GM23338 (cell line): Measurements from ENCODE around the gene PI4K2A.

Experiments used
- CREB1 ChIP-seq: fragments of 250-450 bp; sonication (Bioruptor Pico); IDR thresholded peaks from 2 replicates; pipeline ENCODE4 v1.5.0; 2020; ENCODE audit warnings: low read depth, mild to moderate bottlenecking, moderate library complexity
- EZH2 ChIP-seq: fragments of 200-600 bp; sonication (generic); IDR thresholded peaks from one replicate; pipeline ENCODE4 v1.8.0; 2017; ENCODE audit warnings: antibody characterized with exemption, mild to moderate bottlenecking, low read depth; ENCODE audit not compliant: unreplicated experiment
- JUNB ChIP-seq: IDR thresholded peaks from one replicate; pipeline ENCODE4 v1.6.1; 2016; ENCODE audit warnings: antibody characterized with exemption; ENCODE audit not compliant: unreplicated experiment
- TF ChIP-seq, protein P1 (sequence below), 2 experiments: fragments of 200-600 bp in 1 of 2; sonication (generic) in 1 of 2; conservative IDR thresholded peaks; 2 replicates each; pipeline versions ENCODE4 v1.5.1 to v1.6.1; 2016 to 2017; ENCODE audit warnings: antibody characterized with exemption in 2 of 2, low read depth in 2 of 2, mild to moderate bottlenecking in 2 of 2, moderate library complexity in 1 of 2
- TF ChIP-seq, protein P2 (sequence below): IDR thresholded peaks from one replicate; pipeline ENCODE4 v1.6.1; 2018; ENCODE audit warnings: antibody characterized with exemption; ENCODE audit not compliant: unreplicated experiment
- TF ChIP-seq, protein P3 (sequence below): fragments of 250-450 bp; sonication (Bioruptor Pico); IDR thresholded peaks from 2 replicates; pipeline ENCODE4 v1.5.0; 2020; ENCODE audit warnings: mild to moderate bottlenecking, moderate library complexity

DNA sequence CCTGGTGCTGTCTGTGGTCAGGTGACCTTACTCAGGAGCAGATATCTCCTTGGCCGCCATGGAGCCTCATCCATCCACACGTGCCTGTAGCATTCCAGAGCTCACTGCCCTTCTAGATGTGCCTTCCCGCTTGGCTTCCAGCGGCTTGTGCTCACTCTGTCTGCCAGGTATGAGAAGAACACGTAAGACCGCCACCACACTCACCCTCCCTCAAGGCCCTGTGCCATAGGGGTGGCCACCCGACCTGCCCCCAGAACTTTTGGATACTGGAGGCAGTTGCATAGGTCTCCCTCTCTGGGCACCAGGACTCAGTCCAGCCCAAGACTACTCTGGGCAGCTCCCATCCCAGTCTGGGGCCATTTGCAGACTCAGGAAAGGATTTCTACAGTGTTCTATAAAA, 77.2 kb downstream of the PI4K2A start:
- TF ChIP-seq, protein P1, sequence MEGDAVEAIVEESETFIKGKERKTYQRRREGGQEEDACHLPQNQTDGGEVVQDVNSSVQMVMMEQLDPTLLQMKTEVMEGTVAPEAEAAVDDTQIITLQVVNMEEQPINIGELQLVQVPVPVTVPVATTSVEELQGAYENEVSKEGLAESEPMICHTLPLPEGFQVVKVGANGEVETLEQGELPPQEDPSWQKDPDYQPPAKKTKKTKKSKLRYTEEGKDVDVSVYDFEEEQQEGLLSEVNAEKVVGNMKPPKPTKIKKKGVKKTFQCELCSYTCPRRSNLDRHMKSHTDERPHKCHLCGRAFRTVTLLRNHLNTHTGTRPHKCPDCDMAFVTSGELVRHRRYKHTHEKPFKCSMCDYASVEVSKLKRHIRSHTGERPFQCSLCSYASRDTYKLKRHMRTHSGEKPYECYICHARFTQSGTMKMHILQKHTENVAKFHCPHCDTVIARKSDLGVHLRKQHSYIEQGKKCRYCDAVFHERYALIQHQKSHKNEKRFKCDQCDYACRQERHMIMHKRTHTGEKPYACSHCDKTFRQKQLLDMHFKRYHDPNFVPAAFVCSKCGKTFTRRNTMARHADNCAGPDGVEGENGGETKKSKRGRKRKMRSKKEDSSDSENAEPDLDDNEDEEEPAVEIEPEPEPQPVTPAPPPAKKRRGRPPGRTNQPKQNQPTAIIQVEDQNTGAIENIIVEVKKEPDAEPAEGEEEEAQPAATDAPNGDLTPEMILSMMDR (conservative IDR thresholded peaks at IDR 0.05; ENCODE audit: low read depth in 2 of 2), result no peak
- no peak for TF ChIP-seq CREB1 (CRISPR knock-in tag)
- TF ChIP-seq JUNB, result no peak
- TF ChIP-seq EZH2, result no peak
- TF ChIP-seq, protein P2, sequence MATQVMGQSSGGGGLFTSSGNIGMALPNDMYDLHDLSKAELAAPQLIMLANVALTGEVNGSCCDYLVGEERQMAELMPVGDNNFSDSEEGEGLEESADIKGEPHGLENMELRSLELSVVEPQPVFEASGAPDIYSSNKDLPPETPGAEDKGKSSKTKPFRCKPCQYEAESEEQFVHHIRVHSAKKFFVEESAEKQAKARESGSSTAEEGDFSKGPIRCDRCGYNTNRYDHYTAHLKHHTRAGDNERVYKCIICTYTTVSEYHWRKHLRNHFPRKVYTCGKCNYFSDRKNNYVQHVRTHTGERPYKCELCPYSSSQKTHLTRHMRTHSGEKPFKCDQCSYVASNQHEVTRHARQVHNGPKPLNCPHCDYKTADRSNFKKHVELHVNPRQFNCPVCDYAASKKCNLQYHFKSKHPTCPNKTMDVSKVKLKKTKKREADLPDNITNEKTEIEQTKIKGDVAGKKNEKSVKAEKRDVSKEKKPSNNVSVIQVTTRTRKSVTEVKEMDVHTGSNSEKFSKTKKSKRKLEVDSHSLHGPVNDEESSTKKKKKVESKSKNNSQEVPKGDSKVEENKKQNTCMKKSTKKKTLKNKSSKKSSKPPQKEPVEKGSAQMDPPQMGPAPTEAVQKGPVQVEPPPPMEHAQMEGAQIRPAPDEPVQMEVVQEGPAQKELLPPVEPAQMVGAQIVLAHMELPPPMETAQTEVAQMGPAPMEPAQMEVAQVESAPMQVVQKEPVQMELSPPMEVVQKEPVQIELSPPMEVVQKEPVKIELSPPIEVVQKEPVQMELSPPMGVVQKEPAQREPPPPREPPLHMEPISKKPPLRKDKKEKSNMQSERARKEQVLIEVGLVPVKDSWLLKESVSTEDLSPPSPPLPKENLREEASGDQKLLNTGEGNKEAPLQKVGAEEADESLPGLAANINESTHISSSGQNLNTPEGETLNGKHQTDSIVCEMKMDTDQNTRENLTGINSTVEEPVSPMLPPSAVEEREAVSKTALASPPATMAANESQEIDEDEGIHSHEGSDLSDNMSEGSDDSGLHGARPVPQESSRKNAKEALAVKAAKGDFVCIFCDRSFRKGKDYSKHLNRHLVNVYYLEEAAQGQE, result no peak
- TF ChIP-seq, protein P3, sequence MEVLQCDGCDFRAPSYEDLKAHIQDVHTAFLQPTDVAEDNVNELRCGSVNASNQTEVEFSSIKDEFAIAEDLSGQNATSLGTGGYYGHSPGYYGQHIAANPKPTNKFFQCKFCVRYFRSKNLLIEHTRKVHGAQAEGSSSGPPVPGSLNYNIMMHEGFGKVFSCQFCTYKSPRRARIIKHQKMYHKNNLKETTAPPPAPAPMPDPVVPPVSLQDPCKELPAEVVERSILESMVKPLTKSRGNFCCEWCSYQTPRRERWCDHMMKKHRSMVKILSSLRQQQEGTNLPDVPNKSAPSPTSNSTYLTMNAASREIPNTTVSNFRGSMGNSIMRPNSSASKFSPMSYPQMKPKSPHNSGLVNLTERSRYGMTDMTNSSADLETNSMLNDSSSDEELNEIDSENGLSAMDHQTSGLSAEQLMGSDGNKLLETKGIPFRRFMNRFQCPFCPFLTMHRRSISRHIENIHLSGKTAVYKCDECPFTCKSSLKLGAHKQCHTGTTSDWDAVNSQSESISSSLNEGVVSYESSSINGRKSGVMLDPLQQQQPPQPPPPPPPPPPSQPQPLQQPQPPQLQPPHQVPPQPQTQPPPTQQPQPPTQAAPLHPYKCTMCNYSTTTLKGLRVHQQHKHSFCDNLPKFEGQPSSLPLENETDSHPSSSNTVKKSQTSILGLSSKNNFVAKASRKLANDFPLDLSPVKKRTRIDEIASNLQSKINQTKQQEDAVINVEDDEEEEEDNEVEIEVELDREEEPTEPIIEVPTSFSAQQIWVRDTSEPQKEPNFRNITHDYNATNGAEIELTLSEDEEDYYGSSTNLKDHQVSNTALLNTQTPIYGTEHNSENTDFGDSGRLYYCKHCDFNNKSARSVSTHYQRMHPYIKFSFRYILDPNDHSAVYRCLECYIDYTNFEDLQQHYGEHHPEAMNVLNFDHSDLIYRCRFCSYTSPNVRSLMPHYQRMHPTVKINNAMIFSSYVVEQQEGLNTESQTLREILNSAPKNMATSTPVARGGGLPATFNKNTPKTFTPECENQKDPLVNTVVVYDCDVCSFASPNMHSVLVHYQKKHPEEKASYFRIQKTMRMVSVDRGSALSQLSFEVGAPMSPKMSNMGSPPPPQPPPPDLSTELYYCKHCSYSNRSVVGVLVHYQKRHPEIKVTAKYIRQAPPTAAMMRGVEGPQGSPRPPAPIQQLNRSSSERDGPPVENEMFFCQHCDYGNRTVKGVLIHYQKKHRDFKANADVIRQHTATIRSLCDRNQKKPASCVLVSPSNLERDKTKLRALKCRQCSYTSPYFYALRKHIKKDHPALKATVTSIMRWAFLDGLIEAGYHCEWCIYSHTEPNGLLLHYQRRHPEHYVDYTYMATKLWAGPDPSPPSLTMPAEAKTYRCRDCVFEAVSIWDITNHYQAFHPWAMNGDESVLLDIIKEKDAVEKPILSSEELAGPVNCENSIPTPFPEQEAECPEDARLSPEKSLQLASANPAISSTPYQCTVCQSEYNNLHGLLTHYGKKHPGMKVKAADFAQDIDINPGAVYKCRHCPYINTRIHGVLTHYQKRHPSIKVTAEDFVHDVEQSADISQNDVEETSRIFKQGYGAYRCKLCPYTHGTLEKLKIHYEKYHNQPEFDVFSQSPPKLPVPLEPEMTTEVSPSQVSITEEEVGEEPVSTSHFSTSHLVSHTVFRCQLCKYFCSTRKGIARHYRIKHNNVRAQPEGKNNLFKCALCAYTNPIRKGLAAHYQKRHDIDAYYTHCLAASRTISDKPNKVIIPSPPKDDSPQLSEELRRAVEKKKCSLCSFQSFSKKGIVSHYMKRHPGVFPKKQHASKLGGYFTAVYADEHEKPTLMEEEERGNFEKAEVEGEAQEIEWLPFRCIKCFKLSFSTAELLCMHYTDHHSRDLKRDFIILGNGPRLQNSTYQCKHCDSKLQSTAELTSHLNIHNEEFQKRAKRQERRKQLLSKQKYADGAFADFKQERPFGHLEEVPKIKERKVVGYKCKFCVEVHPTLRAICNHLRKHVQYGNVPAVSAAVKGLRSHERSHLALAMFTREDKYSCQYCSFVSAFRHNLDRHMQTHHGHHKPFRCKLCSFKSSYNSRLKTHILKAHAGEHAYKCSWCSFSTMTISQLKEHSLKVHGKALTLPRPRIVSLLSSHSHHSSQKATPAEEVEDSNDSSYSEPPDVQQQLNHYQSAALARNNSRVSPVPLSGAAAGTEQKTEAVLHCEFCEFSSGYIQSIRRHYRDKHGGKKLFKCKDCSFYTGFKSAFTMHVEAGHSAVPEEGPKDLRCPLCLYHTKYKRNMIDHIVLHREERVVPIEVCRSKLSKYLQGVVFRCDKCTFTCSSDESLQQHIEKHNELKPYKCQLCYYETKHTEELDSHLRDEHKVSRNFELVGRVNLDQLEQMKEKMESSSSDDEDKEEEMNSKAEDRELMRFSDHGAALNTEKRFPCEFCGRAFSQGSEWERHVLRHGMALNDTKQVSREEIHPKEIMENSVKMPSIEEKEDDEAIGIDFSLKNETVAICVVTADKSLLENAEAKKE, result no peak
